HG03108 (cell line): ENCODE data around the gene NDUFS5.
"Not testable (repeated sequence)": the region's sequence is repeated elsewhere in the genome, so short reads cannot be mapped to it uniquely, and the experiment has no call there.

Experiments used
- ATAC-seq: cut with Tn5 transposase; IDR thresholded peaks from one replicate; pipeline ENCODE4 v1.9.1; 2021; ENCODE audit warnings: moderate library complexity; ENCODE audit not compliant: unreplicated experiment

Gene NDUFS5

GRCh38 chr1:39026051-39026865 lies at the start of gene NDUFS5:
NDUFS5 (plus strand) TSS chr1:39026350; CDS start chr1:39028725, 2,375 bp downstream.
- ATAC-seq, result peak; percentile 72

- not testable (repeated sequence) for ATAC-seq
Measured at GRCh38 chr1:38977399-38978244, 48.5 kb upstream of the NDUFS5 start.

GRCh38 chr1:38978245-38978542 lies 48.0 kb upstream of the NDUFS5 start:
- not testable (repeated sequence) for ATAC-seq

GRCh38 chr1:38979380-38979779 lies 46.8 kb upstream of the NDUFS5 start:
- not testable (repeated sequence) for ATAC-seq

GRCh38 chr1:38989979-38990378 lies 36.2 kb upstream of the NDUFS5 start:
- no peak for ATAC-seq

GRCh38 chr1:38990386-38990737 lies 35.8 kb upstream of the NDUFS5 start:
- ATAC-seq, result no peak

- peak; percentile 94 for ATAC-seq
Measured at GRCh38 chr1:38990738-38991637, 35.2 kb upstream of the NDUFS5 start, which contains the start of gene AKIRIN1. AKIRIN1 (plus strand) TSS chr1:38991276; CDS start chr1:38991381, 105 bp downstream.

- no peak for ATAC-seq
Measured at GRCh38 chr1:38991638-38992411, 34.3 kb upstream of the NDUFS5 start.

- no peak for ATAC-seq
Measured at GRCh38 chr1:38992412-38993111, 33.6 kb upstream of the NDUFS5 start.

GRCh38 chr1:38994196-38994595 lies 32.0 kb upstream of the NDUFS5 start:
- no peak for ATAC-seq

GRCh38 chr1:38997034-38997900 lies 28.9 kb upstream of the NDUFS5 start:
- no peak for ATAC-seq

- ATAC-seq, result no peak
Measured at GRCh38 chr1:38997901-38998190, 28.3 kb upstream of the NDUFS5 start.

GRCh38 chr1:39001516-39002421 lies 24.4 kb upstream of the NDUFS5 start:
- no peak for ATAC-seq

GRCh38 chr1:39003281-39003680 lies 22.9 kb upstream of the NDUFS5 start:
- ATAC-seq, result no peak

- ATAC-seq, result no peak
Measured at GRCh38 chr1:39003794-39004193, 22.4 kb upstream of the NDUFS5 start.

- no peak for ATAC-seq
Measured at GRCh38 chr1:39006287-39006686, 19.9 kb upstream of the NDUFS5 start.

- ATAC-seq, result no peak
Measured at GRCh38 chr1:39006726-39007645, 19.2 kb upstream of the NDUFS5 start.
